GM19025 (cell line): ENCODE measurements around the gene NPTN.

ENCODE experiments used
- ATAC-seq: cut with Tn5 transposase; IDR thresholded peaks from one replicate; pipeline ENCODE4 v1.9.1; 2021; ENCODE audit warnings: mild to moderate bottlenecking, low read depth, moderate library complexity; ENCODE audit not compliant: unreplicated experiment

Gene NPTN

GRCh38 chr15:73633991-73634495 lies 854 bp upstream of the NPTN start:
- no peak for ATAC-seq

- no peak for ATAC-seq
Observed at GRCh38 chr15:73632670-73633058, 525 bp downstream of the NPTN start.

- no peak for ATAC-seq
Observed at GRCh38 chr15:73631915-73632669, 1.1 kb downstream of the NPTN start.

- no peak for ATAC-seq
Observed at GRCh38 chr15:73630921-73631362, 2.2 kb downstream of the NPTN start.

GRCh38 chr15:73629798-73630429 lies 3.3 kb downstream of the NPTN start:
- ATAC-seq: no peak

- ATAC-seq: no peak
Observed at GRCh38 chr15:73628976-73629797, 4.0 kb downstream of the NPTN start.

GRCh38 chr15:73628102-73628501 lies 5.1 kb downstream of the NPTN start:
- no peak for ATAC-seq

GRCh38 chr15:73626072-73626471 lies 7.1 kb downstream of the NPTN start:
- no peak for ATAC-seq

GRCh38 chr15:73624530-73624929 lies 8.7 kb downstream of the NPTN start:
- no peak for ATAC-seq

- no peak for ATAC-seq
Observed at GRCh38 chr15:73621286-73621826, 11.8 kb downstream of the NPTN start.

- ATAC-seq: no peak
Observed at GRCh38 chr15:73620078-73620477, 13.1 kb downstream of the NPTN start.

GRCh38 chr15:73617913-73618312 lies 15.3 kb downstream of the NPTN start:
- ATAC-seq: no peak

- ATAC-seq: no peak
Observed at GRCh38 chr15:73617301-73617831, 15.8 kb downstream of the NPTN start.

- ATAC-seq: no peak
Observed at GRCh38 chr15:73608941-73609340, 24.2 kb downstream of the NPTN start.

- no peak for ATAC-seq
Observed at GRCh38 chr15:73608475-73608874, 24.7 kb downstream of the NPTN start.

GRCh38 chr15:73607843-73608242 lies 25.3 kb downstream of the NPTN start:
- ATAC-seq: no peak

GRCh38 chr15:73607405-73607804 lies 25.8 kb downstream of the NPTN start:
- no peak for ATAC-seq

GRCh38 chr15:73605759-73606436 lies 27.3 kb downstream of the NPTN start:
- no peak for ATAC-seq

GRCh38 chr15:73604477-73604876 lies 28.7 kb downstream of the NPTN start:
- ATAC-seq: no peak

- no peak for ATAC-seq
Observed at GRCh38 chr15:73602992-73603391, 30.2 kb downstream of the NPTN start.
